Measurements from ENCODE around the gene AIG1. TPM values are rescaled to one million over a fixed set of nuclear protein-coding genes. Genes with fewer than 3 reads are reported as not detected.
"Not testable (repeated sequence)": the region's sequence is repeated elsewhere in the genome, so short reads cannot be mapped to it uniquely, and the experiment has no call there.

Gene AIG1
- total RNA-seq, 3 donors from 2014 or later (not counting 1 experiment from before 2014, with no cell fraction given), result 5.6 to 8.9 (median 6.2) TPM

- no peak for DNase-seq
- H3K9me3 ChIP-seq (ENCODE audit: control insufficient read depth, insufficient read depth, low read length), result no peaks in the 10 kb centered on the region
- H3K9me3 Mint-ChIP-seq, result no peaks in the 10 kb centered on the region
These were observed 183.1 kb downstream of the AIG1 start for GRCh38 chr6:143243786-143244185.

GRCh38 chr6:143245656-143246055 lies 185.0 kb downstream of the AIG1 start:
- Mint-ChIP-seq H3K9me3 (no peaks in the 10 kb centered on the region), H3K36me3 (no peaks in the 10 kb centered on the region), H3K27ac (no peak overlapping the region), H3K4me1 (peaks cover 9 to 13% of the 10 kb centered on the region in 2 donors), H3K27me3 (ENCODE audit: low read depth in 2 of 2) (peaks cover 0 to 6% of the 10 kb centered on the region in 2 donors), H3K4me3 (no peak overlapping the region)
- no peak overlapping the region for H3K27ac ChIP-seq (ENCODE audit: low read length)
- no peak for ATAC-seq
- H3K36me3 ChIP-seq (ENCODE audit: control insufficient read depth, insufficient read depth, low read length), result no peaks in the 10 kb centered on the region
- H3K4me3 ChIP-seq (ENCODE audit: low read length), result no peak overlapping the region
- no peak for DNase-seq
- intact Hi-C loops (cut with micrococcal nuclease), result no loop called here
- H3K4me1 ChIP-seq (ENCODE audit: control insufficient read depth, insufficient read depth, low read length), result no peaks in the 10 kb centered on the region
- H3K9me3 ChIP-seq (ENCODE audit: control insufficient read depth, insufficient read depth, low read length), result no peaks in the 10 kb centered on the region
- TF ChIP-seq, protein P1, sequence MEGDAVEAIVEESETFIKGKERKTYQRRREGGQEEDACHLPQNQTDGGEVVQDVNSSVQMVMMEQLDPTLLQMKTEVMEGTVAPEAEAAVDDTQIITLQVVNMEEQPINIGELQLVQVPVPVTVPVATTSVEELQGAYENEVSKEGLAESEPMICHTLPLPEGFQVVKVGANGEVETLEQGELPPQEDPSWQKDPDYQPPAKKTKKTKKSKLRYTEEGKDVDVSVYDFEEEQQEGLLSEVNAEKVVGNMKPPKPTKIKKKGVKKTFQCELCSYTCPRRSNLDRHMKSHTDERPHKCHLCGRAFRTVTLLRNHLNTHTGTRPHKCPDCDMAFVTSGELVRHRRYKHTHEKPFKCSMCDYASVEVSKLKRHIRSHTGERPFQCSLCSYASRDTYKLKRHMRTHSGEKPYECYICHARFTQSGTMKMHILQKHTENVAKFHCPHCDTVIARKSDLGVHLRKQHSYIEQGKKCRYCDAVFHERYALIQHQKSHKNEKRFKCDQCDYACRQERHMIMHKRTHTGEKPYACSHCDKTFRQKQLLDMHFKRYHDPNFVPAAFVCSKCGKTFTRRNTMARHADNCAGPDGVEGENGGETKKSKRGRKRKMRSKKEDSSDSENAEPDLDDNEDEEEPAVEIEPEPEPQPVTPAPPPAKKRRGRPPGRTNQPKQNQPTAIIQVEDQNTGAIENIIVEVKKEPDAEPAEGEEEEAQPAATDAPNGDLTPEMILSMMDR (IDR thresholded peaks at IDR 0.05), result no peak
- no peaks in the 10 kb centered on the region for H3K27me3 ChIP-seq (ENCODE audit: control insufficient read depth, insufficient read depth, low read length)
- WGBS (ENCODE audit: insufficient coverage), result 88% methylated on average over 6 of the region's 6 CpGs

More at GRCh38 chr6:143243786-143244185, 183.1 kb downstream of the AIG1 start:
- peaks cover 9 to 13% of the 10 kb centered on the region in 2 donors for H3K4me1 Mint-ChIP-seq
- no peaks in the 10 kb centered on the region for H3K4me1 ChIP-seq (ENCODE audit: control insufficient read depth, insufficient read depth, low read length)
- H3K27me3 Mint-ChIP-seq (ENCODE audit: low read depth in 2 of 2), result peaks cover 0 to 6% of the 10 kb centered on the region in 2 donors
- no peak overlapping the region for H3K4me3 ChIP-seq (ENCODE audit: low read length)
- 100% methylated on average over 1 of the region's 1 CpG for WGBS (ENCODE audit: insufficient coverage)
- intact Hi-C loops (cut with micrococcal nuclease), result no loop called here
- H3K27ac Mint-ChIP-seq, result no peak overlapping the region
- TF ChIP-seq, protein P1 (IDR thresholded peaks at IDR 0.05), result no peak
- no peak overlapping the region for H3K27ac ChIP-seq (ENCODE audit: low read length)
- ATAC-seq, result no peak
- H3K36me3 Mint-ChIP-seq, result no peaks in the 10 kb centered on the region
- no peak overlapping the region for H3K4me3 Mint-ChIP-seq
- no peaks in the 10 kb centered on the region for H3K36me3 ChIP-seq (ENCODE audit: control insufficient read depth, insufficient read depth, low read length)
- no peaks in the 10 kb centered on the region for H3K27me3 ChIP-seq (ENCODE audit: control insufficient read depth, insufficient read depth, low read length)

DNA sequence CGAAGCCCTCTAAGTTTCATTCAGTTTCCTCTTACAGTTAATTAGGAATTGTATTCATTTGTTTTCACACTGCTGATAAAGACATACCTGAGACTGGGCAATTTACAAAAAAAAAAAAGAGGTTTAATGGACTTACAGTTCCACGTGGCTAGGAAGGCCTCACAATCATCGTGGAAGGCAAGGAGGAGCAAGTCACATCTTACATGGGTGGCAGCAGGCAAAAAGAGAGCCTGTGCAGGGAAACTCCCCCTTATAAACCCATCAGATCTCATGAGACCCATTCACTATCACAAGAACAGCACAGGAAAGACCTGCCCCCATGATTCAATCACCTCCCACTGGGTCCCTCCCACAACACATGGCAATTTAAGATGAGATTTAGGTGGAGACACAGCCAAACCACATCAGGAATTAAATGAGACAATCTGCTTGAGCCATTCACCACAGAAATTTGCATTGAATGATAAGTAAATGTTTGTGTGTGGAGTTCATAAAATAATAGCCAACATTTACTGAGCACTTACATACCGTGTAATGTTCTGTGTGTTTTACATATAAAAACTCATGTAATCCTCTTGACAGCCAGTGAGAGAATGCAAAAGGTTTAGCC lies 185.6 kb downstream of the AIG1 start:
- H3K9me3 ChIP-seq (ENCODE audit: control insufficient read depth, insufficient read depth, low read length); H3K27ac ChIP-seq (ENCODE audit: low read length); ATAC-seq; H3K27ac Mint-ChIP-seq; H3K9me3 Mint-ChIP-seq; H3K27me3 Mint-ChIP-seq (ENCODE audit: low read depth in 2 of 2); DNase-seq; H3K4me3 Mint-ChIP-seq; H3K4me1 ChIP-seq (ENCODE audit: control insufficient read depth, insufficient read depth, low read length); H3K36me3 Mint-ChIP-seq; H3K27me3 ChIP-seq (ENCODE audit: control insufficient read depth, insufficient read depth, low read length); H3K4me3 ChIP-seq (ENCODE audit: low read length); intact Hi-C loops (cut with micrococcal nuclease); H3K36me3 ChIP-seq (ENCODE audit: control insufficient read depth, insufficient read depth, low read length): not testable (repeated sequence)
- H3K4me1 Mint-ChIP-seq, result peaks cover 9 to 13% of the 10 kb centered on the region in 2 donors
- 91% methylated on average over 3 of the region's 4 CpGs for WGBS (ENCODE audit: insufficient coverage)

DNA sequence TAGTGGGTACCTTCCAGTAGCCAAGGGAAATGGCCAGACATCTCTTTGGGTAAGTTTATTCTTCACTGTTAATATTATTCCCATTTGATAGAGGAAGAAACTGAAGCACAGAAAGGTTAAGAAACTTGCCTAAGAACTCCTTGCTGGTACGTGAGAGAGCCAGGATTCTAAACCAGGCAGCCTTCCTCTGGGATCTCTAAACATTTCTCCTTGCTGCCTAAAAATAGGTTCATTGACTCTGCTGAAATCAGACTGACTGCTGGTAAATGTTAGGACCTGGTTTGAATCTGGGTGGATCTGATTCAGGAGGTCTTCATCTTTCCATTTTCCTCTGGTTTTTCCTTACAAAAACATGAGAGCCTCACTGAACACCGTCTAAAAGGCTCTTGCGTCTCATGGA lies 186.9 kb downstream of the AIG1 start:
- no peak overlapping the region for H3K27ac Mint-ChIP-seq
- Histone ChIP-seq H3K36me3 (ENCODE audit: control insufficient read depth, insufficient read depth, low read length) (no peaks in the 10 kb centered on the region), H3K27ac (ENCODE audit: low read length) (no peak overlapping the region), H3K4me1 (ENCODE audit: control insufficient read depth, insufficient read depth, low read length) (no peaks in the 10 kb centered on the region), H3K9me3 (ENCODE audit: control insufficient read depth, insufficient read depth, low read length) (no peaks in the 10 kb centered on the region), H3K4me3 (ENCODE audit: low read length) (no peak overlapping the region), H3K27me3 (ENCODE audit: control insufficient read depth, insufficient read depth, low read length) (no peaks in the 10 kb centered on the region)
- H3K4me1 Mint-ChIP-seq, result peaks cover 9 to 13% of the 10 kb centered on the region in 2 donors
- TF ChIP-seq, protein P1 (IDR thresholded peaks at IDR 0.05), result no peak
- DNase-seq (no peak), ATAC-seq (no peak)
- 85% methylated on average over 3 of the region's 3 CpGs for WGBS (ENCODE audit: insufficient coverage)
- no peak overlapping the region for H3K4me3 Mint-ChIP-seq
- H3K27me3 Mint-ChIP-seq (ENCODE audit: low read depth in 2 of 2), result no peaks in the 10 kb centered on the region
- intact Hi-C loops (cut with micrococcal nuclease), result no loop called here
- H3K9me3 Mint-ChIP-seq, result no peaks in the 10 kb centered on the region
- H3K36me3 Mint-ChIP-seq, result no peaks in the 10 kb centered on the region
